OCI-LY7 (cell line): ENCODE measurements around the gene EMC6. TPM values are rescaled to one million over a fixed set of nuclear protein-coding genes. Genes with fewer than 3 reads are reported as not detected.
"Not testable (repeated sequence)": the region's sequence is repeated elsewhere in the genome, so short reads cannot be mapped to it uniquely, and the experiment has no call there.

Source experiments
- BruUV-seq: library from RNA; stranded (reverse); fragments of 400-500 nt; replicated peaks from 2 replicates; lab custom pipeline; 2021; lab: Mats Ljungman, UMichigan
- CTCF ChIA-PET: fragments of 300-600 bp; sonication (Branson Sonifier 250); formaldehyde crosslinking; loops from one replicate; lab custom pipeline; 2022; ENCODE audit warnings: antibody characterized with exemption; ENCODE audit not compliant: unreplicated experiment; lab: Charles Lee
- POLR2A ChIA-PET: fragments of 300-600 bp; sonication (Branson Sonifier 250); formaldehyde crosslinking; loops from one replicate; lab custom pipeline; 2022; ENCODE audit warnings: antibody characterized with exemption; lab: Charles Lee
- DNase-seq: peaks from one replicate; pipeline ENCODE4 v3.0.0-alpha.2; 2015; ENCODE audit warnings: low spot score
- H2AFZ ChIP-seq: fragments of 200-600 bp; sonication (generic), shearing (Covaris generic); 2 replicates; pipeline ENCODE4 v1.6.1; 2014; ENCODE audit warnings: mild to moderate bottlenecking, antibody characterized with exemption, low read length, moderate library complexity
- H3K27ac ChIP-seq: fragments of 200-600 bp; sonication (generic); 2 replicates; pipeline ENCODE4 v1.5.1; 2014; ENCODE audit warnings: mixed run types, low read depth, mild to moderate bottlenecking, moderate library complexity, low read length, inconsistent platforms; ENCODE audit not compliant: poor library complexity, severe bottlenecking
- H3K36me3 ChIP-seq: fragments of 200-600 bp; sonication (generic); 2 replicates; pipeline ENCODE4 v1.6.1; 2014; ENCODE audit warnings: mild to moderate bottlenecking, antibody characterized with exemption, low read length, moderate library complexity, mixed read lengths; ENCODE audit not compliant: insufficient read depth
- H3K4me1 ChIP-seq: fragments of 200-600 bp; sonication (generic); 2 replicates; pipeline ENCODE4 v1.5.1; 2014; ENCODE audit warnings: mild to moderate bottlenecking, low read length; ENCODE audit not compliant: insufficient read depth, poor library complexity, severe bottlenecking
- H3K4me2 ChIP-seq: fragments of 200-600 bp; sonication (generic); 2 replicates; pipeline ENCODE4 v1.6.1; 2014; ENCODE audit warnings: mild to moderate bottlenecking, low read length
- H3K4me3 ChIP-seq: fragments of 200-600 bp; sonication (generic); 2 replicates; pipeline ENCODE4 v1.5.1; 2014; ENCODE audit warnings: mild to moderate bottlenecking, low read depth, low read length; ENCODE audit not compliant: poor library complexity, severe bottlenecking
- H3K79me2 ChIP-seq: fragments of 200-600 bp; sonication (generic); 2 replicates; pipeline ENCODE4 v1.6.1; 2016; ENCODE audit warnings: low read depth, mild to moderate bottlenecking, low read length, moderate library complexity, mixed read lengths; ENCODE audit not compliant: insufficient read depth
- H3K9me2 ChIP-seq: fragments of 200-600 bp; sonication (generic); 2 replicates; pipeline ENCODE4 v1.6.1; 2016; ENCODE audit warnings: mild to moderate bottlenecking, low read length, mixed read lengths; ENCODE audit not compliant: insufficient read depth
- H3K9me3 ChIP-seq: fragments of 200-600 bp; sonication (generic); 2 replicates; pipeline ENCODE4 v1.6.1; 2014; ENCODE audit warnings: mild to moderate bottlenecking, mixed run types, low read length, mixed read lengths
- H4K20me1 ChIP-seq: fragments of 200-600 bp; sonication (generic); 2 replicates; pipeline ENCODE4 v1.6.1; 2014; ENCODE audit warnings: mild to moderate bottlenecking, antibody characterized with exemption, low read length, moderate library complexity, mixed read lengths; ENCODE audit not compliant: insufficient read depth
- EZH2phosphoT487 ChIP-seq: fragments of 200-600 bp; sonication (generic); IDR thresholded peaks from 2 replicates; pipeline ENCODE4 v1.6.1; 2018; ENCODE audit warnings: low read depth, borderline replicate concordance, mild to moderate bottlenecking, mixed run types, antibody characterized with exemption, low read length, moderate library complexity, mixed read lengths
- intact Hi-C: fragments of 100-400 bp; cut with micrococcal nuclease; formaldehyde crosslinking; loops from one replicate; pipeline ENCODE4 v1.10.0; 2022; ENCODE audit not compliant: unreplicated experiment
- total RNA-seq, 2 experiments: library from RNA; depleted of rRNA in 1 of 2; stranded (reverse); fragments of >200 nt in 1 of 2; shearing (Covaris generic) in 1 of 2; gene quantifications; 2 replicates each; pipeline ENCODE4 v1.2.3, GENCODE V29; 2014 to 2022
- TF ChIP-seq, protein P1 (sequence below): fragments of 200-600 bp; sonication (generic); conservative IDR thresholded peaks from 2 replicates; pipeline ENCODE4 v1.5.1; 2014; ENCODE audit warnings: mild to moderate bottlenecking, antibody characterized with exemption, low read length, moderate library complexity, mixed read lengths

Gene EMC6
- total RNA-seq, 2 experiments from 2014 or later, result 36.0 to 54.6 TPM

DNA sequence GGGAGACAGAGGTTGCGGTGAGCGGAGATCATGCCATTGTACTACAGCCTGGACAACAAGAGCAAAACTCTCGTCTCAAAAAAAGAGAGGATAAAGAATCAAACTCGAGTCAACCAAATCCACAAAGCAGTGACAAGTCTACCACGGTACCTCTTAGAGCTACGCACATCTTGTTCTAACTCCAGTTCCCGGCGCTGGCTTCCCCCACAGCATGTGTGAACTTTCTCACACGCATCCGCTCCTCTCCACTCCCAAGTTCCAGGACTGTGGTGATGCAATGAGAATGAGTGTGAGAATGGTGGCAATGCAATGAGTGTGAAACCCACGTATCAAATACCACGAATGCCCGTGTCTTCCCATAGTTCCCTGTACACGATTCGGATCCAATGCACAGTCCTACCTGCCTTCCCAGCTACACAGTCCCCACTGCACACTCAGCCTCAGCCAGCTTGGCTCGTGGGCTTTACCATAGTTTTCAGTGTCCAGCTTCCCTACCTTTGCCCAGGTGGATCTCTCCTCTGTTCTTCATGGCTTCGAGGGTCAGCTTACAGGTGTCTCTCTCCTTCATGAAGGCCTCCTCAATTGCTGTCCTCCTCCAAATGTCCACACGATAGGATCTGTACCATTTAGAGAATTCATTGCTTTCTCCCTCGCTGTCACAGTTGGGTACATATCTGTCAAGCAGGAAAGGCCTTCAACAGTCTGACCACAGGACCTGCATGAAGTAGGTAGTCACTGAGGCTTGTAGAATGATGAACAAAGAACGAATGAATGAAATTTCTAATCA, 36.5 kb downstream of the EMC6 start:
- POLR2A ChIA-PET, result no interaction called here
- TF ChIP-seq, protein P1, sequence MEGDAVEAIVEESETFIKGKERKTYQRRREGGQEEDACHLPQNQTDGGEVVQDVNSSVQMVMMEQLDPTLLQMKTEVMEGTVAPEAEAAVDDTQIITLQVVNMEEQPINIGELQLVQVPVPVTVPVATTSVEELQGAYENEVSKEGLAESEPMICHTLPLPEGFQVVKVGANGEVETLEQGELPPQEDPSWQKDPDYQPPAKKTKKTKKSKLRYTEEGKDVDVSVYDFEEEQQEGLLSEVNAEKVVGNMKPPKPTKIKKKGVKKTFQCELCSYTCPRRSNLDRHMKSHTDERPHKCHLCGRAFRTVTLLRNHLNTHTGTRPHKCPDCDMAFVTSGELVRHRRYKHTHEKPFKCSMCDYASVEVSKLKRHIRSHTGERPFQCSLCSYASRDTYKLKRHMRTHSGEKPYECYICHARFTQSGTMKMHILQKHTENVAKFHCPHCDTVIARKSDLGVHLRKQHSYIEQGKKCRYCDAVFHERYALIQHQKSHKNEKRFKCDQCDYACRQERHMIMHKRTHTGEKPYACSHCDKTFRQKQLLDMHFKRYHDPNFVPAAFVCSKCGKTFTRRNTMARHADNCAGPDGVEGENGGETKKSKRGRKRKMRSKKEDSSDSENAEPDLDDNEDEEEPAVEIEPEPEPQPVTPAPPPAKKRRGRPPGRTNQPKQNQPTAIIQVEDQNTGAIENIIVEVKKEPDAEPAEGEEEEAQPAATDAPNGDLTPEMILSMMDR, result no peak
- TF ChIP-seq EZH2phosphoT487, result no peak
- Histone ChIP-seq H2AFZ (no peak overlapping the region), H3K27ac (no peak overlapping the region), H3K9me2 (no peaks in the 10 kb centered on the region), H4K20me1 (no peaks in the 10 kb centered on the region), H3K4me1 (peaks cover 23% of the 10 kb centered on the region), H3K9me3 (no peaks in the 10 kb centered on the region), H3K4me3 (no peak overlapping the region), H3K36me3 (peaks cover 22% of the 10 kb centered on the region), H3K4me2 (no peak overlapping the region), H3K79me2 (no peaks in the 10 kb centered on the region)
- CTCF ChIA-PET, result no interaction called here
- intact Hi-C loops, result no loop called here
- no peak for DNase-seq
- BruUV-seq, result no TSS peak

DNA sequence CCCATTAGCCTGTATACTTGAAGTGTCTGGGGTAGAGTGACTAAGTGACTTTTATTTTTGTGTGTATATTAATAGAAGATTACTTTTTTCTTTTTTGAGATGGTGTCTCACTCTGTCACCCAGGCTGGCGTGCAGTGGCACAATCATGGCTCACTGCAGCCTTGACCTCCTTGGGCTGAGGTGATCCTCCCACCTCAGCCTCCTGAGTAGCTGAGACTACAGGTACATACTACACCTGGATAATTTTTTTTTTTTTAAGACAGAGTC, 37.0 kb downstream of the EMC6 start:
- H3K4me3 ChIP-seq, intact Hi-C loops, CTCF ChIA-PET, BruUV-seq, H3K27ac ChIP-seq, POLR2A ChIA-PET, DNase-seq, H4K20me1 ChIP-seq, H3K4me2 ChIP-seq, H3K9me2 ChIP-seq, H2AFZ ChIP-seq, H3K79me2 ChIP-seq, H3K9me3 ChIP-seq: not testable (repeated sequence)
- peaks cover 22% of the 10 kb centered on the region for H3K36me3 ChIP-seq
- peaks cover 27% of the 10 kb centered on the region for H3K4me1 ChIP-seq

DNA sequence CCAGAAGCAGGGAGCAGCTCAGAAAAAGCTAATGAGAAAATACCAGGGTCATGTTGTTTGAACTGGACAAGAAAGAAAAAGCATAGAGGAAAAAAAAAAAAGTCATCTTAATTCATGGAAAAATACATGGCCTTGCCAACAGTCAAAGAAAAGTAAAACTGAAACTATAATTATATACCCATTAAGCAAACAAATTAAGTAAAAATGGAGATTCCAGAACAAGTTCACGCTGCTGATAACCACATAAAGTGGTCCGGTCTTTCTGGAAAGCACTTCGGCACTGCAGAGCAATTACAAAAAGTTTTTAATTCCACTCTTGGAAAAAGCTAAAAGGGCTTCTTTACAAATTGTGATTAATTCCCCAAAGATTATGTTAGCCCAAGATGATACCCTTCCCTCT, 39.8 kb downstream of the EMC6 start:
- H3K27ac ChIP-seq, result peak overlapping the region; percentile 15

More for the DNA sequence above, 39.8 kb downstream of the EMC6 start:
- no peak for TF ChIP-seq EZH2phosphoT487
- TF ChIP-seq, protein P1, result no peak
- H3K4me2 ChIP-seq, result peak overlapping the region; percentile 54
- no peaks in the 10 kb centered on the region for H3K9me2 ChIP-seq
- peaks cover 15% of the 10 kb centered on the region for H3K36me3 ChIP-seq
- ChIA-PET POLR2A (interaction anchor here (0.7 to 1.3 kb wide), 4 partner anchors 12 to 425 kb away, joined by 3 read pairs; partner anchors contain the start of gene HASPIN), CTCF (no interaction called here)
- no peaks in the 10 kb centered on the region for H4K20me1 ChIP-seq
- no peak for DNase-seq
- H2AFZ ChIP-seq, result no peak overlapping the region
- H3K4me1 ChIP-seq, result peaks cover 52% of the 10 kb centered on the region
- no peaks in the 10 kb centered on the region for H3K79me2 ChIP-seq
- intact Hi-C loops, result no loop called here
- TSS peak; percentile 54 for BruUV-seq
- H3K9me3 ChIP-seq, result no peaks in the 10 kb centered on the region
- no peak overlapping the region for H3K4me3 ChIP-seq
